Skeletal muscle cell (primary cell): ENCODE results near the gene TTC1.
"Not testable (repeated sequence)": the region's sequence is repeated elsewhere in the genome, so short reads cannot be mapped to it uniquely, and the experiment has no call there.

Source experiments
- DNase-seq: peaks from one replicate; pipeline ENCODE4 v3.0.0-alpha.2; 2010; ENCODE audit warnings: low read depth
- H3K4me3 ChIP-seq: 2 replicates; pipeline ENCODE4 v1.5.1; 2011; ENCODE audit warnings: low read depth, mild to moderate bottlenecking, control low read depth, low read length, moderate library complexity

TTC1 gene

DNA sequence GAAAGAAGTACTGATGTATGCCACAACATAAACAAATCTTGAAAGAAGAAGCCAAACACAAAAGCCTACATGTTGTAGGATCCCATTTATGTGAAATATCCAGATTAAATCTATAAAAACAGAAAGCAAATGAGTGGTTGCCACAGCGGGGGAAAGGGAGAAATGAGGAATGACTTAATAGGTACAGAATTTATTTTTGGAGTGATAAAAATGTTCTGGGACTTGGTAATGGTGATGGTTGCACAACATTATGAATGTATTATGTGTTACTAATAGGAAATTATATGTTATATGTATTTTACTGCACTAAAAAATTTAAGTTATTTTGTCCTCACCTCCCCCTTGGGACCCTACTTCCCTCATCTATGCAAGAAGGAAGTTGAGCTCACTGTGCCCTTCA, 16.4 kb upstream of the TTC1 start:
- H3K4me3 ChIP-seq = no peak overlapping the region
- DNase-seq = no peak

DNA sequence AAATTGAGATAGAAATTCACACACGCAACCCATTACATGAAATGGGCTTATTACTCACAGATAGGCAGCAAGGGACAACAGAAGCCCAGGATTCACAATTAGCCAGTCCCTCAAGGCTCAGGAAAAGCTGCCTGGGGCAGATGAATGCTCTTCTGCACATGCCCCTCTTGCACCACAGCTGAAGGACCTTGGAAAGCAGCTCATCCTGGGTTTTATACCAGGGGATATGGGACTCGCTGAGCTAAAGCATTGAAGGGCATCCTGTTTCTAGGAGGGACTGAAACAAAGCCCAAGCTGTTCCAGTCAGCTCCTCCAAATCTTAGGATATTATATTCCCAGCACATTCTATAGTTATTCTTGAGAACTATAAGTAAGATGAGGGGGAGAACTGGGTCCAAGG, 15.7 kb upstream of the TTC1 start:
- no peak for DNase-seq
- no peak overlapping the region for H3K4me3 ChIP-seq

DNA sequence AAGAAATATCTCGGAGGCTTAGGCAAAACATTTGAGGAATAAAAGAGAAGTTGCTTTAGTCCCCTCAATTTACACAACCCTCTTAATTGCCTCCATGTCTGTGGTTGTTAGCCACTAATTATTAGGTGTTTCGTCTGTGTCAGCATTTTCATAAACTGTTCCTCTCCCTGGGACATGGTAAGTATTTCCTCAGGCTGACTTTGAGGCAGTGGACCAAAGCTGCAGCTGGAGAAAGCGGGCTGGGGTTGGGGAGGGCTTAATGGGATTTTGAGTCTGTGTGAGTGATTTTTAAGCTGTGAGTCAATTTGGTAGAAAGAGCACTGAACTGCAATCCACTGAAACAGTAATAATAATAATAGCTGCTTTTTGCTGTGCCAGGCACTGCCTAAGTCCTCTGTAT, 13.0 kb upstream of the TTC1 start:
- no peak overlapping the region for H3K4me3 ChIP-seq
- no peak for DNase-seq

DNA sequence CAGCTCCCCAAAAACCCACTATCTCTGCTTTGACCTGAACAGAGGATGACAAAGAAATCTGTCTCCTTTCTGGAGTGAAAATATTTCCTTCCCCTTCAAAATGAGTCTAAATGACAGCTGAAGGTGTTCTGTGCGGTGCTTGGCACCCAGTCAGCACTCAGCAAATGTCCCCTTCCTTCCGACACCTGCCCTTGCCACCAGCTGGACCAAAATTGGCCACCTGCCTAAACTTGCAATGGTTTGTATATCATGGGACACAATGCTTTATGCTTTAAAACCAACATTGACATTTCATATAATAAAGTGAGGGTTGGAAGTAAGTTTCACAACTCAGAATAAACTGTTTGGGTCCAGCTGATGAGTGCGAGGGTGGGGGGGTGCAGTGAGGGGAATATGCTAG, 7.5 kb upstream of the TTC1 start:
- no peak for DNase-seq
- no peak overlapping the region for H3K4me3 ChIP-seq

DNA sequence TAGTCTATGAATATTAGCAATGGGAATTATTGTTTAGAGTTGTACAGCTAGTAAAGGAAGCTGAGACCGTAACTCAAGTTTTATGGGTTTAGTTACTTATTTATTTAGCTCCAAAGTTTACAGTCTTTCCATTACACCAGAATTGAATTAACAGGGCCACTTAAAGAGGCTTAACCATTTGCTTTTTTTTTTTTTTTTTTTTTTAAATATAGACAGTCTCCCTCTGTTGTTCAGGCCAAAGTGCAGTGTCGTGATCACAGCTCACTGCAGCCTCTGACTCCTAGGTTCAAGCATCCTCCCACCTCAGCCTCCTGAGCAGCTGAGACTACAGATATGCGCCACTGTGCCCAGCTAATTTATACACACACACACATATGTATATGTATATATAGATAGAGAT, 1.4 kb upstream of the TTC1 start:
- no peak overlapping the region for H3K4me3 ChIP-seq

DNA sequence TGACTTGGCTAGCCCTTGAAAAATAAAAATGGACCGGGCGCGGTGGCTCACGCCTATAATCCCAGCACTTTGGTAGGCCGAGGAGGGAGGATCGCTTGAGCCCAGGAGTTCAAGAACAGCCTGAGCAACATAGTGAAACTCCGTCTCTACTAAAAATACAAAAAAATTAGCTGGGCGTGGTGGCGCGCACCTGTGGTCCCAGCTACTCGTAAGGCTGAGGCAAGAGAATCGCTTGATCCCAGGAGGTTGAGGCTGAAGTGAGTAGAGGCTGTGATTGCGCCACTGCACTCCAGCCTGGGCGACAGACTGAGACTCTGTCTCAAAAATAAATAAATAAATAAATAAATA, 436 bp upstream of the TTC1 start:
- H3K4me3 ChIP-seq = peak overlapping the region; percentile 90
- not testable (repeated sequence) for DNase-seq

More for the DNA sequence above, 1.4 kb upstream of the TTC1 start:
- no peak for DNase-seq

DNA sequence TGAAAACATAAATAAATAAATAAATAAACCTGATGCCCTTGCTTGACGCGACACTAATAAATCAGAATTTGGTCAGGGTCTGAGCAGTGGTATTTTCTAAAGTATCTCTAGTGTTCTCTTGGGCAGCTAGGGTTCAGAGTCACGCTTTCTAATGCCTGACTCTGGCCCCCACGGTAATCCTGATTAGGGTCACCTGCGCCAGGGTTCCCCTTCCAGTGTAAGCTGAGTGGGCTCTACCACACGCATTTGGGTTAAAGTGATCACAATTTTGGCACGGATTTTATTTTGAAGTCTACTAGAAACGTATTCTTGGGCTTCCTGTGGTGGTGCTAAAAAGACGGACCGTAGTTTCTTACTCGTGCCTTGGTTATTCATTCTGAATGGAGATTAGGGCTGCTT, 651 bp downstream of the TTC1 start:
- DNase-seq = no peak
- H3K4me3 ChIP-seq = peak overlapping the region; percentile 90

DNA sequence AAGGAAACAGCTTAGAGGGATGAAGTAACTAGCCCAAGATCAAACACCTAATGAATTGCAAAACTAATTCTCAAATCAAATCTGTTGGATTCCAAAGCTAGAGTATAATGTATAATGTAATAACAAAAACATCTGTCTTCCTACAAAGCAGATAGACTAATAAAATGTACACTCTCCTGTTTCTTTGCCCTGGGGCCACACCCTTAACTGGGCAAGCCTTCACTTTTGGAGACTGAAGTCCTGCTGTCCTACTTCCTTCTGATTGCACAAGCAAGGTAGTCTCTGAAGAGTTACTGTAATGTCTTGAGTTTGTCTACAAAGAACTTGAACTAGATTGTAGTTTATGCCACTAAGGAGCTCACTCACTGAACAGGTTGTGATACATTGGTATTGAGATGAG, 2.5 kb downstream of the TTC1 start:
- no peak overlapping the region for H3K4me3 ChIP-seq
- DNase-seq = no peak

DNA sequence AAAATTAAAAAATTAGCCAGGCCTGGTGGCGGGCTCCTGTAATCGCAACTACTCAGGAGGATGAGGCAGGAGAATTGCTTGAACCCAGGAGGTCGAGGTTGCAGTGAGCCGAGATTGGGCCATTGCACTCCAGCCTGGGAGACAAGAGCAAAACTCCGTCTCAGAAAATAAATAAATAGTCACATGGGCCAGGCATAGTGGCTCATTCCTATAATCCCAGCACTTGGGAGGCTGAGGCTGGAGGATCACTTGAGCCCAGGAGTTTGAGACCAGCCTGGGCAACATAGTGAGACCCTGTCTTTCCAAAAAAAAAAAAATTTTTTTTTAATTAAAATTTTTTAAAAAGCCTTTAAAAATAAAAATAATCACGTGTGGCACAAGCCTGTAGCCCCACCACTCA, 5.3 kb downstream of the TTC1 start:
- not testable (repeated sequence) for DNase-seq, H3K4me3 ChIP-seq

DNA sequence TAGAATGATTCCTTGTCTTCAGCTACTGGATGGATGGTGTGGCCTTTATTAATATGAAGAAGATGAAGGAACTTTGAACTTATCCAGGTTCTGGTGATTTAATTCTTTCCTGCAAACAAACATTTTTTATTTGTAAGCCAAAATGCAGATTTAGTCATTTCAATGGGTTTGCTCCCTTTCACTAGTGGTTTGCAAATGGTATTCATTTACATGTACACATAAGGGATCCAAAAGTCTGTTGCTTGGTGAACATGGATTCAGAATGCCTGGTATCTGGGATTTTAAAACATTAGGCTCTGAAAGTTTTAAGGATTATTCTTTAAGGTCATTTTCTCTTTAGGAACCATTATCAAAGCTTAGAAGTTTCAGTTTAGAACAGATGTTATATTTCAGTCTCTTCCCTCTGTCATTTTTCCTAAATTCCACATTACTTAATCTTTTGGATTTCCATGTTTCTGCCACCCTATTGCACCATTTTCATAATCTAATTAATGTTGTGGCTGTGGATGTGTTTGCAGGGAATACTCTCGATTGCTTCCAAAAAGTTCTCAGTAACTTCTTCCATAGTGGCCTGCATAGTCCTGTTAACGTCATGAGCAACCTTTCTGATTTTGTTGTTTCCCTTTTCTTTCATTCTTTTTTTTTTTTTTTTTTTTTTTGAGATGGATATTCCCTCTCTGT, 10.1 kb downstream of the TTC1 start:
- DNase-seq = no peak
- no peak overlapping the region for H3K4me3 ChIP-seq

DNA sequence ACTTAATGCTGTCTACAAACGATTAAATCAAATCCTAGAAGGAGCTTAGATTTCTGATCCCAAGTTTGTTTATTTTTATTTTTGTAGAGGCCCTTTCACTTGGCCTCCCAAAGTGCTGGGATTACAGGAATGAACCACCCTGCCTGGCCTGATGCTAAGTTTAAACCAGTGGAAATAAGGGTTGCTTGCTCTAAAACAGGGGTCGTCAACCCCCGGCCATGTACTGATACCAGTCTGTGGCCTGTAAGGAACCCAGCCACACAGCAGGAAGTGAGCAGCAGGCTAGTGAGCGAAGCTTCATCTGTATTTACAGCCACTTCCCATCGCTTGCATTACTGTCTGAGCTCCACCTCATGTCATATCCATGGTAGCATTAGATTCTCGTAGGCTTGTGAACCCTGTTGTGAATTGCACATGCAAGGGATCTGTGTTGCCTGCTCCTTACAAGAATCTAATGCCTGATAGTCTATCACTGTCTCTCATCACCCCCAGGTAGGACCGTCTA, 11.4 kb downstream of the TTC1 start:
- no peak overlapping the region for H3K4me3 ChIP-seq
- no peak for DNase-seq

DNA sequence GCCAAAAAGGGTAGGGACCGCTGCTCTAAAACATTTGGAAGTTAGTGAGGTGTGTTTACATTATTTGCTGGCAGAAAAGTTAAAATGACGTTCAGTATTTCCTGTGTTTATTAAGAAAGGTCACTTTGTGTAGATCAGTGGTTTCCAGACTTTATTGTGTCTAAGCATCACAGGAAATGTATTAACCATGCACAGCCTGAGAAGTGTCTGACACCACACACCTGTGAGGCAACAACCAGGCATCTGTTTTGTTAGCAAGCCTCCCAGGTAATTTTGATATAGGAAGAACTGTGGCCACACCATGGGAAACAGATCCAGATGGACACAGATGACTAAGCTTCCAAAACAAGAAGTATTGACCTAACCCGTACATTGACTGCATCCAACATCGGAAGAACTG, 12.0 kb downstream of the TTC1 start:
- DNase-seq = no peak
- H3K4me3 ChIP-seq = no peak overlapping the region

DNA sequence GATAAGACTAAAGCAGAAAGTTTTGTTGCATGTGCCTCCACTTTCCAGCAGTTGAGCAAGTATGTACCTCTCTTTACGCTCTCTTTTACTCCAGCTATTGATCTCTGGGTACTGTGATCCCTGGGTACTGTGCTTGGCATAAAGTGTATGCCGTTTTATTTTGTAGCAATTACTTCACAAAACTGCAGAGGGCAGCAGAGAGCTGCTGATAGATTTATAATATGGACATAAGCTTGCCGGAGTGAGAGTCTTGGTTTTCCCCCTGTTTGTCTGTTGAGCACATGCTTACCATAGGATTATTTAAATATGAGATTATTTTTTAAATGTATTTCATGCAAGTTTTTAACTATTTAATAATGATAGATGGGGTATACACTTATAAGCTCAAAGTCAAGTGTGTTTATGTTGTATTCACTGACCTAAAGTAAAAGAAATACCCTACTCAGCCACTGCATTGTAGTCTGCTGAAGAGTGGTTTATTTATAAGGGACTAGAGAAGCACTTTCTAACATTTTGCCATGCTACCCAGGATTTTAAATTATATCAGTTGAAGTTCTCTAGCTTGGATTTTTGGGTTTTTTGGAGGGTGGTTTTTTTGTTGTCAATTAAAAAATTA, 13.0 kb downstream of the TTC1 start:
- peak; percentile 23 for DNase-seq
- no peak overlapping the region for H3K4me3 ChIP-seq

DNA sequence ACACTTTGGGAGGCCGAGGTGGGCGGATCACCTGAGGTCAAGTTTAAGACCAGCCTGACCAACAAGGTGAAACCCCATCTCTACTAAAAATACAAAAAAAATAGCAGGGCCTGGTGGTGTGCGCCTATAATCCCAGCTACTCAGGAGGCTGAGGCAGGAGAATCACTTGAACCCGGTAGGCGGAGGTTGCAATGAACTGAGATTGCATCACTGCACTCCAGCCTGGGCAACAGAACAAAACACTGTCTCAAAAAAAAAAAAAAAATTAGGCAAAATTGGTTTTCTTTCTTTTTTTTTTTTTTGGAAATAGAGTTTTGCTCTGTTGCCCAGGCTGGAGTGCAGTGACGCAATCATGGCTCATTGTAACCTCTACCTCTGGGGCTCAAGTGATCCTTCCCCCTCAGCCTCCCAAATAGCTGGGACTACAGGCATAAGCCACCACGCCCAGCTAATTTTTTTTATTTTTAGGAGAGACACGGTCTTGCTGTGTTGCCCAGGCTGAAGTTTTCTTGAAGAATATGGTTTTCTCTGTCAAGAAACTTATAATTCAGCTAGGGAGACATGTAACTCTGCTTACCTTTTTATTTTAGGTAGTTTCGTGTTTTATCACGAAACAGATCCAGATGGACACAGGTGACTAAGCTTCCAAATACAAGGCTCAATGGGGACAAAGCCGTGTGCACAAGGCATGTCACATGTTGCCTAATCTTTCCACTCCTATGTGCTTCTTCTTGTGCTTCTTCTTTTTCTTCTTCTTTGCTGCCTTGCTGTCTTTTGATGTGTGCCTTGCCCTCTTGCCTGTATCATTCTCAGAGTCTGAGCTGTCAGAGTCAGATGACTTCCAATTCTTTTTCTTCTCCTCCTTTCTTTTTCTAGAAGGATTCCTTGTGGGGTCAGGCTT, 14.3 kb downstream of the TTC1 start:
- DNase-seq = no peak
- H3K4me3 ChIP-seq = no peak overlapping the region

DNA sequence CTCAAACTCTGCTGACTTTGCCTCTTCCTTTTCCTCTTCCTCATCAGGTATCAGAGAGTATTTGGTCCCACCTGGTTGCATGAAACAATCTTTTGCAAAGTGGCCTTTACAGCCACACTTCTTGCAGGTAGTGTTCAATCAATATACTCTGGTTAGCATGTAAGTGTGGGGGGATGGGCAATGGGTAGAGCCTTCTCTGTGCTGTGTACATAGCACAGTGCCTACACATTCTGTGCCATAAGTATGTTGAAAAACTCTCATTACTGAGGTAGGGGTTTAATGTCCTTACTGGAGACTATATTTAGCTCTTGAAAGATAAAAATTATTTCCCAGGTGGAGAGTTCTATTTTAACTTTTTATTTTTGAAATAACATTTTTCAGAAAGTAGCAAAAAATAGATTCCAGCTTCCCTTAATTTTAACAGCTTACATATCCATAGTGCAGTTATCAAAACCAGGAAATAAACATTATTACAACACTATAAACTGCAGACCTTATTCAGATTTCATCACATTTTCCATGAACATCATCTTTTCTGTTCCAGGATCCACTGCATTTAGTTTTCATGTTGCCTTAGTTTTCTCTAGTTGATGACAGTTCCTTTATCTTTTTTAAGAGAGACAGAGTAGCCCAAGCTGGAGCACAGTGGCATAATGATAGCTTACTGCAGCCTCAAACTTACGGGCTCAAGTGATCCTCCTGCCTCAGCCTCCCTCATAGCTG, 15.1 kb downstream of the TTC1 start:
- no peak overlapping the region for H3K4me3 ChIP-seq
- no peak for DNase-seq

DNA sequence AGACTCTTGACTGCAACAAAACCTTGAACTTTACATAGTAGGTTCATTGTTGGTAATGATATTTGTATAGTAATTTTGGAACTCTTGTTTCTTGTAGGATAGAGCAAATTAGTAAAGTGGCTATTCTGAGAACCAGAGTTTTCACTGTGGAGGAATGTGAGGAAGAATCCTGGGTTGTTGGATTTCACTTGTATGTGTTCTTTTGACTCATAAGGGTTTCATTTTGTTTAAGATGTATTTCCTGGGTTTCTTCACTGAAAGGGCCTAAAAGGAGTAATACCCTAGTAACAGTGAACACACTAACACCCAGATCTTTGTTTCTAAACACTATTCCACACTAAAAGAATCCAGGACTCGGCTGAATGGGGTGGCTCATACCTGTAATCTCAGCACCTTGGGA, 20.1 kb downstream of the TTC1 start:
- H3K4me3 ChIP-seq = no peak overlapping the region
- no peak for DNase-seq

DNA sequence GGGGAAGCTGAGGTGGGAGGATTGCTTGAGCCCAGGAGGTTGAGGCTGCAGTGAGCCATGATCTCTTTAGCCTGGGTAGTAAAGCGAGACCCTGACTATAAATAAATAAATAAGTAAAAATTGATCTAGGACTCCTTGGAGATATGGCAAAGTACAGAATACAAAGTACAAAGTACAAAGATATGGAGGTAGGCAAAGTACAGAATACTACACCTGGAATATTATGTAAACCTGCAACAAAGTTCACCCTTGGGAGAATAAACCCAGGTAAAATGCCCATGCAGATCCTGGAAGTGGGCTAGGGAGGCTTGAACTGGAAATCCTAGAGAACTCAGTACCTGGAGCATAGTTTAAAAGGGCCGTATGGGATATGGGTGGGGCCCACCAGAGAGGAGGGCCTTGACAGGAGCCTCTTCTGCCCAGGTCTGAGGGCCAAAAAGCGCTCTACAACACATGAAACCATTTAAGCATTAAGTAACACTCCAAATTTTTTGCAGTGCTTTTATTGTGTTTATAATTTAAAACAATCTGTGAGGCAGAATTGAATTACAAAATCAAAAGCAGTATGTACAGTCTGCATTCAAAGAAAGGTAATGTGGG, 20.7 kb downstream of the TTC1 start:
- no peak overlapping the region for H3K4me3 ChIP-seq
- DNase-seq = no peak

DNA sequence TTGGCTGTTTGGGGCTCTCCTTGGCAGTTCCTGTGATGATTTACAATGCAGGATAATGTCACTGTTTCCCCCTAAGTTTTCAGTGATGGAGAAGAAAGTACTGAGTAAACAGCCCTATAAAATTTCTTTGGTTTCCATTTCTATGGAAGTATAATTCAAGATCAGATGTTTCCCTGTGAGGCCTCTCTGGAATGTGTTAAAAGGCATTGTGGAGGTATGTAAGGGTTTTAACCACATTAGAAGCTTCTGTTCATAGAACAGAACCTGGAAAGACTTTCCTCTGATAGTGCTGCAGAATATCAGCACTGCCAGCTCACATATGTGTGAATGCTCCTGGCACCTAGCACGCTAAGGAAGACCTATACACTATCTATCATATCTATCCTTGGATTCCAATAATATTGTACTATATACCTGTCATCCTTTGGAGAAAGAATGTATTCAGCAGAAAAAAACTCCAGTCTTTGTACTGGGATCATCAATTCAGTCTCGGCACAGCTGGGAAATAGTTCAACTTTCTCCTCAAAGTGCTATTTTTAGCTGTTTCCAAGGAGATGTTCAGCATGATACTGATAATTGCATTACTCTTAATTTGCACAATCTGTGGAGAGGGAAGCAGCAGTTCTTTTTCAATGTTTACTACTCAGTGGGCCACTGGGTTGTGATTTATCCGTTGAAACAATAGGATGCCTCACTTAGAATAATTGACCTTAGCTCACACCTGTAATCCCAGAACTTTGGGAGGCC, 21.9 kb downstream of the TTC1 start:
- DNase-seq = no peak
- H3K4me3 ChIP-seq = no peak overlapping the region
